CD4-positive, alpha-beta T cell treated with Interleukin-17A for 4 hours (primary cell): ENCODE data around the gene DBN1.

ENCODE experiments used
- DNase-seq: peaks from one replicate; pipeline ENCODE4 v3.0.0-alpha.2; 2020; ENCODE audit warnings: mixed read lengths

The DBN1 gene

GRCh38 chr5:177473443-177474001 lies at the start of gene DBN1:
DBN1 (minus strand) TSS chr5:177473634; CDS start chr5:177473521, 113 bp downstream.
- peak; percentile 41 for DNase-seq

GRCh38 chr5:177520916-177521513 lies 47.6 kb upstream of the DBN1 start:
- no peak for DNase-seq

GRCh38 chr5:177520271-177520670 lies 46.8 kb upstream of the DBN1 start:
- DNase-seq: no peak

GRCh38 chr5:177519463-177520235 lies 46.2 kb upstream of the DBN1 start:
- no peak for DNase-seq

- peak; percentile 97 for DNase-seq
Observed at GRCh38 chr5:177516601-177517568, 43.5 kb upstream of the DBN1 start, which contains the start of gene DDX41. DDX41 (minus strand) TSS chr5:177516961; CDS start chr5:177516945, 16 bp downstream.

GRCh38 chr5:177515580-177515979 lies 42.1 kb upstream of the DBN1 start:
- DNase-seq: no peak

- no peak for DNase-seq
Observed at GRCh38 chr5:177514541-177514940, 41.1 kb upstream of the DBN1 start.

GRCh38 chr5:177513500-177513899 lies 40.1 kb upstream of the DBN1 start:
- no peak for DNase-seq

- no peak for DNase-seq
Observed at GRCh38 chr5:177512736-177513380, 39.4 kb upstream of the DBN1 start.

GRCh38 chr5:177511796-177512675 lies 38.6 kb upstream of the DBN1 start:
- no peak for DNase-seq

GRCh38 chr5:177511181-177511580 lies 37.7 kb upstream of the DBN1 start:
- DNase-seq: no peak

GRCh38 chr5:177510567-177511053 lies 37.2 kb upstream of the DBN1 start:
- no peak for DNase-seq

- DNase-seq: no peak
Observed at GRCh38 chr5:177509991-177510566, 36.6 kb upstream of the DBN1 start.

GRCh38 chr5:177509381-177509951 lies 36.0 kb upstream of the DBN1 start, which contains the start of gene DOK3:
DOK3 (minus strand) TSS chr5:177509826; CDS start chr5:177509540, 286 bp downstream.
- no peak for DNase-seq

GRCh38 chr5:177508837-177509236 lies 35.4 kb upstream of the DBN1 start:
- DNase-seq: no peak

- DNase-seq: no peak
Observed at GRCh38 chr5:177508221-177508611, 34.8 kb upstream of the DBN1 start.

- DNase-seq: no peak
Observed at GRCh38 chr5:177507596-177508220, 34.3 kb upstream of the DBN1 start.

- DNase-seq: no peak
Observed at GRCh38 chr5:177507165-177507564, 33.7 kb upstream of the DBN1 start.

GRCh38 chr5:177505075-177505474 lies 31.6 kb upstream of the DBN1 start:
- no peak for DNase-seq
